Neuronal stem cell (in vitro differentiated cells): Measurements from ENCODE around the gene LITAF.
"Not testable (repeated sequence)": the region's sequence is repeated elsewhere in the genome, so short reads cannot be mapped to it uniquely, and the experiment has no call there.

Source experiments
- DNase-seq: peaks from one replicate; pipeline ENCODE4 v3.0.0-alpha.2; 2013; ENCODE audit warnings: low spot score
- H2AFZ ChIP-seq: one replicate; pipeline ENCODE4 v1.6.1; 2013; ENCODE audit warnings: mild to moderate bottlenecking, low read length, inconsistent platforms
- H2AK5ac ChIP-seq: 2 replicates; pipeline ENCODE4 v1.6.1; 2013; ENCODE audit warnings: low read depth, mild to moderate bottlenecking, inconsistent platforms, low read length, moderate library complexity, mixed read lengths
- H2BK120ac ChIP-seq: 2 replicates; pipeline ENCODE4 v1.6.1; 2013; ENCODE audit warnings: low read depth, mild to moderate bottlenecking, inconsistent platforms, low read length, moderate library complexity, mixed read lengths
- H2BK12ac ChIP-seq: one replicate; pipeline ENCODE4 v1.6.1; 2013; ENCODE audit warnings: low read length, inconsistent platforms
- H2BK15ac ChIP-seq: 2 replicates; pipeline ENCODE4 v1.6.1; 2013; ENCODE audit warnings: mild to moderate bottlenecking, low read length, inconsistent platforms, mixed read lengths
- H2BK5ac ChIP-seq: one replicate; pipeline ENCODE4 v1.6.1; 2013; ENCODE audit warnings: inconsistent platforms, mild to moderate bottlenecking, low read length, moderate library complexity
- H3K14ac ChIP-seq: one replicate; pipeline ENCODE4 v1.6.1; 2013; ENCODE audit warnings: low read length, inconsistent platforms
- H3K18ac ChIP-seq: 2 replicates; pipeline ENCODE4 v1.6.1; 2013; ENCODE audit warnings: low read length, inconsistent platforms
- H3K23ac ChIP-seq: 2 replicates; pipeline ENCODE4 v1.6.1; 2013; ENCODE audit warnings: low read depth, mild to moderate bottlenecking, mixed read lengths, low read length, inconsistent platforms; ENCODE audit not compliant: poor library complexity
- H3K27ac ChIP-seq: replicated peaks from 3 replicates; pipeline ENCODE4 v1.5.1; 2013; ENCODE audit warnings: low read length, inconsistent platforms
- H3K27me3 ChIP-seq, 3 experiments: 2 replicates each; pipeline ENCODE4 v1.6.1; 2013; ENCODE audit warnings: low read length in 3 of 3, mild to moderate bottlenecking in 2 of 3, inconsistent platforms in 1 of 3, low read depth in 1 of 3, mixed read lengths in 1 of 3, moderate library complexity in 1 of 3; ENCODE audit not compliant: control insufficient read depth in 3 of 3, insufficient read depth in 3 of 3
- H3K36me3 ChIP-seq, 2 donors: replicated peaks in 1 of 2; 2 replicates each; pipeline ENCODE4 v1.6.1; 2013; ENCODE audit warnings: low read length in 2 of 2; ENCODE audit not compliant: control insufficient read depth in 2 of 2, insufficient read depth in 2 of 2
- H3K4ac ChIP-seq: 2 replicates; pipeline ENCODE4 v1.6.1; 2013; ENCODE audit warnings: inconsistent platforms, mild to moderate bottlenecking, low read length, moderate library complexity
- H3K4me1 ChIP-seq, 2 donors: 1 replicate in 1 of 2; 2 replicates in 1 of 2; pipeline ENCODE4 v1.6.1; 2013; ENCODE audit warnings: low read length in 2 of 2, low read depth in 1 of 2; ENCODE audit not compliant: control insufficient read depth in 2 of 2, insufficient read depth in 1 of 2
- H3K4me2 ChIP-seq: one replicate; pipeline ENCODE4 v1.6.1; 2013; ENCODE audit warnings: mild to moderate bottlenecking, low read length, inconsistent platforms; ENCODE audit not compliant: insufficient read depth, poor library complexity, severe bottlenecking
- H3K4me3 ChIP-seq, 2 donors: 2 replicates each; pipeline ENCODE4 v1.5.1; 2013; ENCODE audit warnings: low read length in 2 of 2, mild to moderate bottlenecking in 2 of 2, inconsistent platforms in 1 of 2, moderate library complexity in 1 of 2
- H3K79me1 ChIP-seq: one replicate; pipeline ENCODE4 v1.6.1; 2013; ENCODE audit warnings: low read depth, mild to moderate bottlenecking, inconsistent platforms, low read length, moderate library complexity
- H3K9ac ChIP-seq: one replicate; pipeline ENCODE4 v1.6.1; 2013; ENCODE audit warnings: mild to moderate bottlenecking, low read depth, low read length, inconsistent platforms; ENCODE audit not compliant: poor library complexity
- H3K9me3 ChIP-seq, 2 donors: replicated peaks in 1 of 2; 2 replicates each; pipeline versions ENCODE3 to v1.6.1; 2013; ENCODE audit warnings: low read length in 2 of 2, mild to moderate bottlenecking in 2 of 2, inconsistent platforms in 1 of 2, low read depth in 1 of 2, mixed read lengths in 1 of 2, moderate library complexity in 1 of 2; ENCODE audit not compliant: control insufficient read depth in 2 of 2, insufficient read depth in 1 of 2
- H4K8ac ChIP-seq: one replicate; pipeline ENCODE4 v1.6.1; 2013; ENCODE audit warnings: low read depth, mild to moderate bottlenecking, inconsistent platforms, low read length, moderate library complexity
- H4K91ac ChIP-seq: one replicate; pipeline ENCODE4 v1.6.1; 2013; ENCODE audit warnings: low read length, low read depth, mild to moderate bottlenecking, inconsistent platforms; ENCODE audit not compliant: poor library complexity
- WGBS, 2 donors: extraction: QIAGEN DNeasy Blood & Tissue Kit; methylation state at CpG; one replicate each; pipeline ENCODE4 v1.1.7; 2013; ENCODE audit warnings: missing lambda C conversion rate in 2 of 2, mixed read lengths in 1 of 2; ENCODE audit not compliant: insufficient read length in 2 of 2, insufficient replicate concordance in 1 of 2; ENCODE audit errors: extremely low coverage in 2 of 2; 5-methylcytosine and 5-hydroxymethylcytosine counted together

LITAF gene

DNA sequence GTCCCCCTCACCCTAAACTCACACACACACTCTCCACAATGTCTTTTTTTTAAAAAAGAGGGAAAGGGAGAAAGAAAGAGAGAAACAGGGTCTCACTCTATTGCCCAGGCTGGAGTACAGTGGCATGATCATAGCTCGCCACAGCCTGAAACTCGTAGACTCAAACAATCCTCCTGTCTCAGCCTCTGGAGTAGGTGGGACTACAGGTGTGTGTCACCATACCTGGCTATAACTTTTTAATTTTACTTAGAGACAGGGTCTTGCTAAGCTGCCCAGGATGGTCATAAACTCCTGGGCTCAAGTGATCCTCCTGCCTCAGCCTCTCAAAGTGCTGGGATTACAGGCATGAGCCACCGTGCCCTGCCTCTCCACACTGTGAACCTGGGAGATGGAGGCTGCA is 24.9 kb downstream of the LITAF start:
- no peaks in the 10 kb centered on the region for H3K27me3 ChIP-seq
- no peak overlapping the region for H4K91ac ChIP-seq
- no peak overlapping the region for H2AFZ ChIP-seq
- no peak overlapping the region for H3K4me2 ChIP-seq
- H4K8ac ChIP-seq: no peak overlapping the region
- H3K4me1 ChIP-seq: peaks cover 9 to 13% of the 10 kb centered on the region in 2 donors
- no peak overlapping the region for H2BK5ac ChIP-seq
- no peak overlapping the region for H3K23ac ChIP-seq
- DNase-seq: no peak
- H3K9me3 ChIP-seq: peaks cover 2 to 3% of the 10 kb centered on the region in 2 donors
- no peak overlapping the region for H3K4me3 ChIP-seq
- H3K27ac ChIP-seq: no peak overlapping the region
- H2BK15ac ChIP-seq: no peak overlapping the region
- H2BK120ac ChIP-seq: no peak overlapping the region
- no peak overlapping the region for H3K14ac ChIP-seq
- H3K4ac ChIP-seq: no peak overlapping the region
- H3K79me1 ChIP-seq: no peaks in the 10 kb centered on the region
- H2BK12ac ChIP-seq: no peak overlapping the region
- H3K36me3 ChIP-seq: no peaks in the 10 kb centered on the region
- H2AK5ac ChIP-seq: no peak overlapping the region
- WGBS, 2 donors: no CpG with 5 or more reads among the region's 3 CpGs
- no peak overlapping the region for H3K9ac ChIP-seq
- no peak overlapping the region for H3K18ac ChIP-seq

DNA sequence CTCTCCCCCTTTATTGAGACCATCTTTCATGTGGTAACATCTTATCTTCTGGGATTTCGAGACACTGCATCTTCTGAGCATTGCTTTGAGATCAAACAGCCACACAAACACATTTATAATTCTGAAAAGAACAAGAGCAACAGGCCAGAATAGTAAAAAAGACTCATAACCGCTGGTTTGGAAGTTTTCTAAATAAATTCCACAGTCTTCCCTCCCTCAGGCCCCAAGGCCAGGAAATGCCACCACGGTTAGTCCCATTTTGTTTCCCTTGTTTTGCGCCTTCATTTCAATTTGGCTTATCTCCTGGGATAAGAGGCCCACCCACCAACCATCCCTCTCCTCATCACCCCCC is 25.3 kb downstream of the LITAF start:
- no peak for DNase-seq
- Histone ChIP-seq H3K9me3 (peaks cover 3 to 7% of the 10 kb centered on the region in 2 donors), H2BK5ac (no peak overlapping the region), H3K14ac (no peak overlapping the region), H3K4me3 (no peak overlapping the region), H2AFZ (no peak overlapping the region), H3K4ac (no peak overlapping the region), H3K27me3 (no peaks in the 10 kb centered on the region), H3K4me2 (no peak overlapping the region), H3K27ac (no peak overlapping the region), H2AK5ac (no peak overlapping the region), H2BK120ac (no peak overlapping the region), H4K91ac (no peak overlapping the region), H3K18ac (no peak overlapping the region), H3K36me3 (peaks cover 0 to 1% of the 10 kb centered on the region in 2 donors), H3K4me1 (peaks cover 9 to 13% of the 10 kb centered on the region in 2 donors), H3K79me1 (peaks cover 1% of the 10 kb centered on the region), H3K23ac (no peak overlapping the region), H3K9ac (no peak overlapping the region), H2BK15ac (no peak overlapping the region), H2BK12ac (no peak overlapping the region), H4K8ac (no peak overlapping the region)
- WGBS, 2 donors: no CpG with 5 or more reads among the region's 4 CpGs

DNA sequence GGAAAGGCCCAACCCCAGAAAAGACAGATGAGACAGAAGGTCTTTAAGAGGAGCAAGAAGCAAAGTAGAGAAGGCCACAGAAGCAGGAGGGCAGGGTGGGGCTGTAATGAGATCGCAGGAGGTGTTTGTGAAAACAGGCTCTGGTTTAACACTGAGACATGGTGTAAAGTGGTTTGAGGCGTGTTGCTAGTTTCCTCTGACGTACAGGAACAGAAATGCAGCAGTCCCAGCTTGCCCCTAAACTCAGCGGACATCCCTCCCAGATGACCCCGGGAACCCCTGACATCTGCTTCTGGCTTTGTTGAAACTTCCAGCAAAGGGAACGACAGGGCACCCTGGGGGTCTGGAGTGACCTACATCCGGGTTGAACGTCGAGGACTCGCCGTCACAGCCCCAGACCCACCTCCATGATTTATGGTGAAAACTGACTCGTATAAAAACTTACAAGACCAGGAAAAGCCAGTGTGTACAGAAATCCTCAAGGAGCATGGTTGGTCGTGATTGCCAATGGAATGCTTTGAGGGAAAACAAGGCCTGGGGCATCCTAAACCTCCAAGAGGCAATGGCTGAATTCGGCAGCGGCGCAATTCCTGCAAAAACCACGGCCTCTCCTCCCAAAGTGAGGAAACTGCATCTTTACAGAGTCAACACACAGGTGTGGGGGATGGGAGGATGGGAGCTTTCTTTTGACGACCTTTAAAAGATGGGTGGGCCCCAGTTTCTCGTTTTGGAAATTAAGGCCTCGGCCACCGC is 25.8 kb downstream of the LITAF start:
- peak overlapping the region; percentile 77 for H2AFZ ChIP-seq
- peak overlapping the region; percentile 12 for H3K27ac ChIP-seq
- no peak overlapping the region for H4K8ac ChIP-seq
- peaks cover 8 to 13% of the 10 kb centered on the region in 2 donors for H3K9me3 ChIP-seq
- no peak overlapping the region for H3K23ac ChIP-seq
- no peaks in the 10 kb centered on the region for H3K27me3 ChIP-seq
- H4K91ac ChIP-seq: peak overlapping the region; percentile 5
- no peak overlapping the region for H3K4me3 ChIP-seq
- WGBS, 2 donors: no CpG with 5 or more reads among the region's 21 CpGs
- H2AK5ac ChIP-seq: no peak overlapping the region
- H3K4ac ChIP-seq: no peak overlapping the region
- H3K36me3 ChIP-seq: peaks cover 3 to 7% of the 10 kb centered on the region in 2 donors
- no peak overlapping the region for H3K9ac ChIP-seq
- DNase-seq: no peak
- H2BK15ac ChIP-seq: no peak overlapping the region
- no peak overlapping the region for H2BK120ac ChIP-seq
- peak overlapping the region; percentile 84 for H3K18ac ChIP-seq
- no peak overlapping the region for H2BK12ac ChIP-seq
- no peak overlapping the region for H2BK5ac ChIP-seq
- no peak overlapping the region for H3K4me2 ChIP-seq
- H3K79me1 ChIP-seq: peaks cover 2% of the 10 kb centered on the region
- H3K14ac ChIP-seq: no peak overlapping the region
- peaks cover 9 to 13% of the 10 kb centered on the region in 2 donors for H3K4me1 ChIP-seq

DNA sequence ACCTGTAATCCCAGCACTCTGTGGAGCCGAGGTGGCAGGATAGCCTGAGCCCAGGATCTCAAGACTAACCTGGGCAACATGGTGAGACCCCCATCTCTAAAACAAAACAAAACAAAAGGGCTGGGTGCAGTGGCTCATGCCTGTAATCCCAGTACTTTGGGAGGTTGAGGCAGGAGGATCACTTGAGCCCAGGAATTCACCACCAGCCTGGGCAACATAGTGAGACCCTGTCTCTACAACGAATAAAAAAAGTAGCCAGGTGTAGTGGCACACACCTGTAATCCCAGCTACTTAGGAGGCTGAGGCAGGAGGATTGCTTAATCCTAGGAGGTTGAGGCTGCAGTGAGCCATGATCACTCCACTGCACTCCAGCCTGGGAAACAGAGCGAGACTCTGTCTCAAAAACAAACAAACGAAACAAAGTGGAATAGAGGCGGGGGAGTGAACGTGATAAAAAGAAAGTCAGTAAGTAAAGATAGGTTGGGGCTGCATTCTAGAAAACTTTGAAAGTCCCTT is 28.4 kb downstream of the LITAF start:
- not testable (repeated sequence) for DNase-seq, H2BK120ac ChIP-seq, H3K4me3 ChIP-seq, H2BK5ac ChIP-seq, H3K79me1 ChIP-seq, H3K23ac ChIP-seq, H3K4me2 ChIP-seq, H3K27me3 ChIP-seq, H3K4ac ChIP-seq, H2BK15ac ChIP-seq, H3K18ac ChIP-seq, H3K14ac ChIP-seq, H4K91ac ChIP-seq, H3K27ac ChIP-seq, H3K9ac ChIP-seq, H2BK12ac ChIP-seq, H4K8ac ChIP-seq, H2AFZ ChIP-seq
- Histone ChIP-seq H3K36me3 (peaks cover 10 to 24% of the 10 kb centered on the region in 2 donors), H2AK5ac (peak overlapping the region; percentile 24), H3K4me1 (peaks cover 9 to 11% of the 10 kb centered on the region in 2 donors), H3K9me3 (peaks cover 8 to 17% of the 10 kb centered on the region in 2 donors)
- WGBS, 2 donors: no CpG with 5 or more reads among the region's 6 CpGs
